GM18520 (cell line): ENCODE results near the gene CDH22.

Experiments used
- ATAC-seq: cut with Tn5 transposase; IDR thresholded peaks from one replicate; pipeline ENCODE4 v1.9.1; 2021; ENCODE audit not compliant: unreplicated experiment

CDH22 gene

GRCh38 chr20:46344488-46345162 is 36.3 kb upstream of the CDH22 start:
- no peak for ATAC-seq

GRCh38 chr20:46343975-46344357 is 35.7 kb upstream of the CDH22 start:
- ATAC-seq, result no peak

- ATAC-seq, result no peak
Measured at GRCh38 chr20:46343348-46343974, 35.2 kb upstream of the CDH22 start.

GRCh38 chr20:46342451-46343347 is 34.4 kb upstream of the CDH22 start:
- no peak for ATAC-seq

- ATAC-seq, result no peak
Measured at GRCh38 chr20:46342010-46342378, 33.7 kb upstream of the CDH22 start.

GRCh38 chr20:46341074-46342009 is 33.0 kb upstream of the CDH22 start:
- ATAC-seq, result no peak

- ATAC-seq, result no peak
Measured at GRCh38 chr20:46339037-46339436, 30.7 kb upstream of the CDH22 start.

- no peak for ATAC-seq
Measured at GRCh38 chr20:46336735-46337134, 28.4 kb upstream of the CDH22 start.

GRCh38 chr20:46334303-46334904 is 26.1 kb upstream of the CDH22 start:
- ATAC-seq, result no peak

- no peak for ATAC-seq
Measured at GRCh38 chr20:46333161-46333991, 25.1 kb upstream of the CDH22 start.

GRCh38 chr20:46332373-46333160 is 24.3 kb upstream of the CDH22 start:
- no peak for ATAC-seq

- no peak for ATAC-seq
Measured at GRCh38 chr20:46331611-46332361, 23.5 kb upstream of the CDH22 start.

GRCh38 chr20:46330831-46331371 is 22.6 kb upstream of the CDH22 start:
- ATAC-seq, result no peak

- ATAC-seq, result no peak
Measured at GRCh38 chr20:46330072-46330763, 21.9 kb upstream of the CDH22 start.

- ATAC-seq, result no peak
Measured at GRCh38 chr20:46328200-46328882, 20.0 kb upstream of the CDH22 start.

- no peak for ATAC-seq
Measured at GRCh38 chr20:46327557-46327956, 19.3 kb upstream of the CDH22 start.

- ATAC-seq, result no peak
Measured at GRCh38 chr20:46325789-46326188, 17.5 kb upstream of the CDH22 start.
